HUDEP-2 (cell line): ENCODE measurements around the gene RUNX1.

ENCODE experiments used
- DNase-seq, 76 experiments: peaks; one replicate each; lab custom pipeline; 2025; ENCODE audit not compliant: unreplicated experiment in 76 of 76; lab: John Stamatoyannopoulos, UW

Gene RUNX1

DNA sequence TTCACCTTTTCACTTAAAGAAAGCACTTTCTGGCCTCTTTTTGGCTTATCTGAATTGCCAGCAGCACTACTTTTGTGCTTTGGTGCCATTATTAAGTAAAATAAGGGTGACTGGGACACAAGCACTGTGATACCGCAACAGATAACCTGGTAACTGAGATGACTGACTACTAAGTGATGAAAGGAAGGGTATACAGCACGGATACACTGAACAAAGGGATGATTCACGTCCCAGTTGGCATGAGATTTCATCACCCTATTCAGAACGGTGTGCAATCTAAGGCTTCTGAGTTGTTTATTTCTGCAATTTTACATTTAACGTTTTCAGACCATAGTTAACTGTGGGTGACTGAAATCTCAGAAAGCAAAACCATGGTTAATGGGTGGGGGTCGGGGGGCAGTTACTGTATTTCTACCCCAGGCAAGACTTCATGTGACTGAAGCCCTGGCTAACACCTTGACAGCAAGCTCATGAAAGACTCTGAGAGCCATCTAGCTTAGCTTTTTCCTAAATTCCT, 277.5 kb downstream of the RUNX1 start:
- no peak for DNase-seq

DNA sequence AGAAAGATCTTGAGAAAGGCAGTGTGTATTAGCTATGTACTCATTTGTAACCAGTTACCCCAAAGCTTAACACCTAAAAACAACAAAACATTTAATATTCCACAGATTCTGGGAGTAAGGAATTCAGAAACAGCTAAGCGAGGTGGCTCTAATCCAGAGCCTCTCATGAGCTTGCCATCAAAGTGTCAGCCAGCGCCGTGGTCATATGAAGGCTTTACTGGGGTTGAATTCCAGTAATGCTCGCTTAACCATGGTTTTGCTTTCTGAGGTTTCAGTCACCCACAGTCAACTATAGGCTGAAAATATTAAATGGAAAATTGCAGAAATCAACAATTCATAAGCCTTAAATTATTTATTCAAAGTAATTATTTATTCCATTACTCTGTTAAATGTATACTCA, 278.5 kb downstream of the RUNX1 start:
- DNase-seq = no peak

DNA sequence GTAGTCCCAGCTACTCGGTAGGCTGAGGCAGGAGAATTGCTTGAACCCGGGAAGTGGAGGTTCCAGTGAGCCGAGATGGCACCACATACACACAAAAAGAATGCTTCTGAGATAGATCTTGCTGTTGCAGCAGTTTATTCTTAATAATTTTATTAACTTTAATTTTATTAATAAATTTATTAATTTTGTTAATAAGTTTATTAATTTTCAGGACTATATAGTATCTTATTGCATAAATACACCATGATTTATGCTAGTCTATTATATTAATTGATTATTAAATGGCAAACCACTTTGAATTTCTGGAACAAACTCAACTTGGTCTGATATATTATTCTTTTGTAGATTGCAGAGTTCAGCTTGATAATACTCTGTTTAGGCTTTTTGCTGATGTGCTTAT, 280.8 kb downstream of the RUNX1 start:
- DNase-seq = no peak

DNA sequence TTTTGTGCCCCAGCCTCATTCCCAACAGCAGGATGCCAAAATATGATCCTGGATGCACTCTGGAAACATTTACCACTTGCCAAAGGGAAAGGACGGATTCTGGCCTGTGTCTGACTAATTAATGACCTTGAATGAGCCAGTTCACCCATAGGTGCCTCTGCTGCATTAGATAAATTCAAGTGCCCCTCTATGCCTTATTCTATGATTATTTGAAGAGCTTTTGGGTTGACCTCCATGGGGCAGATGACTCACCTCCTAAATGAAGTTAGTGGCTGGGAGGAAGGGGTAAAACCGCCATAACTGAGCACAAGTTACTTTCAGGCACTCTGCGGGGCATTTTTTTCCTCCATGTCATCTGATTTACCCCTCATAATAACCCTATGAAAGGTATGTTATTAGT, 282.2 kb downstream of the RUNX1 start:
- DNase-seq = peak in 1 of 76 experiments; percentile 8

DNA sequence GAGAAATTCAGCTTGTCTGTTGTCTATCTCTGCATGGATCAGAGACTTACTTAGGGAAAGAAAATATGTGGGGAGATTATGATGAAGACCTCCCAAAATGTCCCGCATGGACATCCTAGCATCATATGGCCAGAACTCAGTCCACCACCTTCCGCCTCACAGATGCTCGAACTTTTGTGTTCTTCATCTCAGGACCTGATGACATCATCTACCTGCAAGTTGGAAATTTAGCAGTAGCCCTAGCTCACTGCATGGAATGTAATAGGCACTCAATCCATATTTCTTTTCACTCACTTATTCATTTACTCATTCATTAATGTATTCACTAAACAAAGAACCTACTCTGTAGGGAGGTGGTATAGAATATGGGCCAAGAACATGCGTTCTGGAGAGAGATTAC, 283.5 kb downstream of the RUNX1 start:
- DNase-seq = no peak

DNA sequence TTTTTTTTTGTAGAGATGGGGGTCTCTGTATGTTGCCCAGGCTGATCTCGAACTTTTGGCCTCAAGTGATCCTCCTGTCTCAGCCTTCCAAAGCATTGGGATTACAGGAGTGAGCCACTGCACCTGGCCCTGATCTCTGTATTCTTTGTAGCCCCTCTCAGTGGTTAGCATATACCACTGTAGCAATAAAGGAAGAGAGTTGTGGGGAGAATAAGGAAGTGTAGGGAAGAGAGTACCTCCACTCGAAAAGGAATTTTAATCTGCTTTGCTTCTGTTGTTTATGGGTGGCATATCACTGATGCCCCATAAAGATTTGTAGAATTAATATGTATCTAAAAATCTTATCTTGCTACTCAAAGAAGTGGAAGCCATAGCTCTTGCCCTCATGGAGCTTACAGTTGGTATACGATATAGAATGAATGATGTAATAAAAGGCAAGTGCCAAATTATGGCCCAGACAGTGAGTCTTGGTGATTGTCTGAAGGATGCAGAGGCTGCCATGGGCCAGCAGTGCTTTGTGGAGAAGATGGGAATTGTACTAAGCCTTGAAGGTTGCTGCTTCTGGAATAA, 284.3 kb downstream of the RUNX1 start:
- DNase-seq = no peak

DNA sequence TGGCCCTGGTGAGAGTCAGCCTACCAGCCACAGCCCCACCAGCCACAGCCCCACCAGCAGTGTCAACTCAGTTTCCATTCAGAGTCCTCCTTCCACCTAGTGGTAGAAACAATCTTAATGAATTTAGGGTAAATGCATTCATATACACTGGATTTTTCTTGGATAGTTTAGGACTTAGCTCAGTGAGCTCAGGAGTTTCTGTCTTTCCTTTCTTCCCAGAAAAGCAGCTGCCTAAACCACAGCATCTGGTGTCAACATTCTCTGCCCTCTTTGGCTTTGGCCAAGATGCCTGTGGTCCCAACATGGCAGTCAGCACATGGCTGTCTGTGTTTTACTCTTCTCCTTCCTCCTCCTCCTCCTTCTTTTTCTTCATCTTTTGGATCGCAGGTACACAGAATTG, 286.3 kb downstream of the RUNX1 start:
- DNase-seq = peak in 1 of 76 experiments; percentile 13

DNA sequence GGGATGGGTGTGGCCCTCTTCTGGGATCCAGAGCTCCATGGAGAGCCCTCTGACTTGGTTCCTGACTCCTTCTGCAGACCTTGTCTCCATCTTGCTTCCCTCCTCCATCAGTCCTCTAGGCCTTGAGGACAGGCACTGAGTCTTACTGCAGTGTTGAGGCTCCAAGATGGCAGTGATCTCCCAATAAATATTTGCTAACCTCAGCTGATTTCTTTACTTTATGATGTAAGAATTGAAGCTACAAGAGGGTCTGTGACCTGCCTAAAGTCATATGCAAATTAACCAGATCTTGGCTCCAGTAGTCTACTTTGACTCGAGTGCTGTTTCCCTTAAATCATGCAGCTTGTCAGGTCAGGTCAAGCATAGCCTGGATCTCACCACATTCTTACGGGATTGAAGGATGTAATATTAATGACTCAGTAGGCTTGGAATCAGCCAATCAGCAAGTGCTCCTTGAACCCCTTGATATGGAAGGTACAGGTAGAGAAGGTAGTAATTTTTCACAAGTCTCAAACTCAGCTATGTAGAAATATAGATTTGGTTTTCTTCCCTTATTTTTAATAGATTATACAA, 287.3 kb downstream of the RUNX1 start:
- DNase-seq = no peak

DNA sequence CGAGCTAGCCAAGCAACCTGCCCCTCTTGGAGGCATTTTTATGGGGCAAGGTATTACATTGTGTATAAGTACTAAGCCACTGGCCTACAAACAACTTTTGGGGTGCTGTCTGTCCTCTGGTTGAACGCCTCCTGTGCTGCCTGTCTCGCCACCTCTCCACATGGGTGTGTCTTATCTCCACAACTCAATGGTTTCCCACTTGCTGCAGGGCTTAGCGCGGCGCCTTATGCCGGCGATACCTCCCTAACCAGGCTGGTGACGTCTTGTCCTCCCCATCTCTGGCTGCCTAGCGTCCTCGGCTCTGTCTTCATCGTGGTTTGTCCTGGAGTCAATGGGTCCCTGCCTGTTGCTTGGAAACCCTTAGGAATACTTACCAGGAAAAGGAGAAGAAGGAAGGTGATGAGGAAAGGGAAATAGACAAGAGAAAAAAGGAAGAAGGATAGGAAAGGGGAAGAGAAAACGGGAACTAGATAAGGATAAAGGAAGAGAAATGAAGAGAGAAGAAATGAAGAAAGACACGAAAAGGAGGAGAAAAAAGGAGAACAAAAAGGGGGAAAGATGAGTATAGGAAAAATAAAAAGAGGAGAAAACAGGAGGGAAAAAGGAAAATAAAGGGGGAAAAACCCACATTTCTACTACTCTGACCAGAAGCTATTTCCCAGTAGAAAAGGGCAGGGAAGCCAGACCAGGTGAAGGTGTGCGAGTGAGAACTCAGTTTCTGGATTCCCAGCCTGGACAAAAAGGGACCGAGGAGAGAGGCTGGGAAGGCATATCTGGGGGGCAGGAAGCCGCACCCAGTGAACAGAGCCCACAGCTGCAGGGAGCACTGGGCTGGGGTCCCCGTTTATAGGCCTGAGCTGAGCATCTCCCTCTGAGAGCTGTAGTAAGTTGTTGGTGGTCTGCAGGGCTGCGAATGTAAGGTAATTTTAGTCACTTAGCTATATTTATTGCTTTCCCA, 294.1 kb downstream of the RUNX1 start:
- no peak for DNase-seq

DNA sequence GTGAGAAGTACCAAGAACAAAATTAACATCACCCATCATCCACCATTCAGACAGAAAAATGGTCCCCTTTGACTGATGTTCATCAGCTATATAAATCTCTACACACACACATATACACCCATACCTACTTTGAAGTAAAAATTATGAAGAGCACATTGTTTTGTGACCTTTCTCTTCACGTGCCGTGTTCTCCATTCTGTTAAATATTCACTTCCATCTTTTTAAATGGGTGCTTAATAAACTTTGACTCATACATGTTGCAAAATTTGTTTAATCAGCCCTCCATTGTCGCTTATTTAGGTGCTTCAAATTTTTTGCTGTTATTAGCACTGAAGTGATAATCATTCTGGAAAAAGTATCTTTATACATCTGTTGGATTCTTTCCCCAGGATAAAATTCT, 300.2 kb downstream of the RUNX1 start:
- no peak for DNase-seq

DNA sequence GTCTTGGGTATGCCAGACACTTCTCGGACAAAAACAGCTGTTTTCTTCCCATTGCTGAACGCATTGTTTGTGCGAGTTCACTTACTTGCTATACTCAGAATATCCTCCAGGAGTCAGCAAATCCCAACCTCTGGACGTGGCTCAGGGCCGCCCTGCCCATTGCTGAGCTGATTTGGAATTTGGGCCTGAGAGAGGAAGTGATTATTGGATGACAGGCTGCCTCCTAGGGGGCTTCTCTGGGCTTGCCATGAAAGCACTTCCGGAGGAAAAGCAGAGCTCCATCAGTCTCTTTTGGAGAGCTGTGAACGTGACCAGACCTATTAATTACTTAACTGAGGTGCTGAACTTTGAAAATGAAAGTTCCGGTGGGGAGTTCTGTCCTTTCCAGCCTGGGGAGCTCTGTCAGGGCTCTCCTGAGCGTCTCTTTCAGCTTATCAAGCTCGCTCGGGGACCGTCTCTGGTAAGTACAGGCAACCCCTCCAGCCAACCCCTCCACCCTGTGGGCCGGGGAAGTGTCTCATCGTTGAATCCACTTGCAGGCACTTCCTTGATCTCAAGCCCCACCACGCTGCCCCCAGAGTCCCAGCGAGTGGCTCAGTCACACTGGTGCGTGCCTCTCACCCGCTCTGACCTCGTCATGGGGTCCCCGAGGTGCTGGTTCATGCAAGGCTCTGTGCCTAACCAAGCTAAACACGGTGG, 303.4 kb downstream of the RUNX1 start:
- DNase-seq = peak in 64 of 76 experiments; percentile 10 to 81 (median 53)

DNA sequence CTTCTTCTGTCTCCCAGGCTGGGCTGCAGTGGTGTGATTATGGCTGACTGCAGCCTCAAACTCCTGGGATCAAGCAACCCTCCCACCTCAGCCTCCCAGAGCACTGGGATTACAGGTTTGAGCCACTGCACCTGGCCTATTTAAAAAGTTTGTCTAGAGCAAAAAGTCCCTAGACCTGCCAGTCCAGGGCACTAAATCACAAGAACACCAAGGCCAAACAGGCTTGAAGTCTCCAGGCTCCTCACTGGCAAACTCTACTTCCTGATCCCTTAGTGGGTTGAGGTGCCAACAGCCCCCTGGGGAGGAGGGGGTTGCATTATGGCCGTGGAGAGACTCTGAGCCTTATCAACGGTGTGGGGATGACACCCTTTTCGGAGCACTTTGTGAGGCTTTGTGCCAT, 304.3 kb downstream of the RUNX1 start:
- DNase-seq = no peak

DNA sequence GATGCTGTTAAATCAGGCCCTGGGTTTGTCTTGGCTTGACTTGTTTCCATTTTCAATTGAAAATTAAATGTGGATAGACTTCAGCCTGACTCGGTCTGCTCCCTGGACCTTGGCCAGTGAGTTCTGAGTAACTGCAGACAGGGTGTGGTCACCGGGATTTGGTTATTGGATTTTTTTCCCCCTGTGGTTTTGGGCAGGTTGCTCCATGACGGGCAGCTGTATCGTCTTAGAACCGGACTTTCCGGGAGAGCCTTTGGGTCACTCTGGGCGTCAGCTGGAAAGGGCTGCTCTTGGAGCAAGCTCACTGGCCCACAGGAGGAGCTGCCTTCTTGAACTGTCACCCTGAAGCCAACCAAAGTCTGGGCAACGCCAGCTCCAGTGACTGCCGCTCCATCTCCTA, 305.3 kb downstream of the RUNX1 start:
- DNase-seq = no peak

DNA sequence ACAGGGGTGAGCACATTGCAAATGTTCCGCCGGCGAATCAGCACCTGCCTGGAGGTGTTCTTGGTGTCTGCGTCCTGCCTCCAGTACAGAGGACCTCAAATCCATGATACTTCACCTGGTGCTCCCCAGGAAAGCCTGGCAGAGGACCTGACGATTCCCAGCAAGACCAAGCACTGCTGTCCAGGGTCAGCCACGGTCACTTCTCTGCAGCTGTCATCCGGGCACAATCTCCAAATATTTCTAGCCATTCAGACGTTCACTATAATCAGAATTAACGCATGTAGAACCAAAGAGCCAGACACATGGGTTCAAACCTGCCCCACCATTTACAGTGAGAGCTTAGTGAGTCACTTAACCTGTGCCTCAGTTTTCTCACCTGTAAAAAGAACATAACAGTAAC, 305.8 kb downstream of the RUNX1 start:
- DNase-seq = no peak

DNA sequence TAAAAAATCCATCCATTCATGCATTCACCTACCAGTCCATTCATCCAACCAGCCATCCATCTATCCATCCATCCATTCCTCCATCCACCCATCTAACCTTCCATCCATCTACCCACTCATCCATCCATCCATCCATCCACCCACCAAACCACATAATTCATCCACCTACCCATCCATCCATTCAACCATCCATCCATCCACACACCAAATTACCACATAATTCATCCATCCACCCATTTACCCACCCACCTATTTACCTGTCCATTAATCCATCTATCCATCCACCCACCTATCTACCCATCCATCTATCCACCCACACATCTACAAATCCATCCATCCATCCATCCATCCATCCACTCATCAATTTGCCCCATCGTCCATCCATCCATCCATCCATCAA, 308.9 kb downstream of the RUNX1 start:
- DNase-seq = no peak
